ENCODE results near the gene ATP8B4.

GRCh38 chr15:49934487-49934886, 184.5 kb downstream of the ATP8B4 start:
- TF ChIP-seq EZH2 (IDR thresholded peaks at IDR 0.05; ENCODE audit: borderline replicate concordance, insufficient read depth, low read depth, low read length, poor library complexity, severe bottlenecking), result no peak
- no peak for TF ChIP-seq CTCF (IDR thresholded peaks at IDR 0.05)

Data from B cell (primary cell).